NT2/D1 (cell line): ENCODE measurements around the gene SDF2.
"Not testable (repeated sequence)": the region's sequence is repeated elsewhere in the genome, so short reads cannot be mapped to it uniquely, and the experiment has no call there.

Experiments
- SUZ12 ChIP-seq: IDR thresholded peaks from 2 replicates; pipeline ENCODE4 v1.6.1; 2011; ENCODE audit not compliant: insufficient read length, insufficient read depth; ENCODE audit errors: extremely low read depth
- YY1 ChIP-seq: IDR thresholded peaks from 2 replicates; pipeline ENCODE4 v1.6.1; 2011; ENCODE audit not compliant: insufficient read length, insufficient read depth
- ZNF274 ChIP-seq: IDR thresholded peaks from 2 replicates; pipeline ENCODE4 v1.6.1; 2011; ENCODE audit warnings: mild to moderate bottlenecking, low read depth, low read length

DNA sequence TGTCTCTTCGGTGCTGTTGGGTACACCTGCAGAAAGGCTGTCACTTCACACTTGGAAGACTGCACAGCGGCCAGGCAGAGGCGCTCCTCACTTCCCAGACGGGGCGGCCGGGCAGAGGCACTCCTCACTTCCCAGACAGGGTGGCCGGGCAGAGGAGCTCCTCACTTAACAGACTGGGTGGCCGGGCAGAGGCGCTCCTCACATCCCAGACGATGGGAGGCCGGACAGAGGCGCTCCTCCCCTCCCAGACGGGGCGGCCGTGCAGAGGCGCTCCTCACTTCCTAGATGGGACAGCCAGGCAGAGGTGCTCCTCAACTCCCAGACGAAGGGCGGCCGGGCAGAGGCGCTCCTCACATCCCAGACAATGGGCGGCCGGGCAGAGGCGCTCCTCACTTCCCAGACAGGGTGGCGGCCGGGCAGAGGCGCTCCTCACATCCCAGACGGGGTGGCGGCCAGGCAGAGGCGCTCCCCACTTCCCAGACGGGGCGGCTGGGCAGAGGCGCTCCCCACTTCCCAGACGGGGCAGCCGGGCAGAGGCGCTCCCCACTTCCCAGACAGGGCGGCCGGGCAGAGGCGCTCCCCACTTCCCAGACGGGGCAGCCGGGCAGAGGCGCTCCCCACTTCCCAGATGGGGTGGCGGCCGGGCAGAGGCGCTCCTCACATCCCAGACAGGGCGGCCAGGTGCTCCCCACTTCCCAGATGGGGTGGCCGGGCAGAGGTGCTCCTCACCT, 2.8 kb downstream of the SDF2 start:
- TF ChIP-seq ZNF274, YY1, SUZ12: not testable (repeated sequence)
